NCI-H2196 treated with DMSO at 0.1 percent for 48 hours (cell line): ENCODE measurements around the gene HADHB.
"Not testable (repeated sequence)": the region's sequence is repeated elsewhere in the genome, so short reads cannot be mapped to it uniquely, and the experiment has no call there.

ENCODE experiments used
- DNase-seq: peaks from one replicate; lab custom pipeline; 2025; ENCODE audit not compliant: unreplicated experiment; lab: John Stamatoyannopoulos, UW

The HADHB gene

DNA sequence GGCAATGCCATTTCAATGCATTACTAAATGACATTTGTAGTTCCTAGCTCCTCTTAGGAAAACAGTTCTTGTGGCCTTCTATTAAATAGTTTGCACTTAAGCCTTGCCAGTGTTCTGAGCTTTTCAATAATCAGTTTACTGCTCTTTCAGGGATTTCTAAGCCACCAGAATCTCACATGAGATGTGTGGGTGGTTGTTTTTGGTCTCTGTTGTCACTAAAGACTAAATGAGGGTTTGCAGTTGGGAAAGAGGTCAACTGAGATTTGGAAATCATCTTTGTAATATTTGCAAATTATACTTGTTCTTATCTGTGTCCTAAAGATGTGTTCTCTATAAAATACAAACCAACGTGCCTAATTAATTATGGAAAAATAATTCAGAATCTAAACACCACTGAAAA, 45.3 kb downstream of the HADHB start:
- no peak for DNase-seq

DNA sequence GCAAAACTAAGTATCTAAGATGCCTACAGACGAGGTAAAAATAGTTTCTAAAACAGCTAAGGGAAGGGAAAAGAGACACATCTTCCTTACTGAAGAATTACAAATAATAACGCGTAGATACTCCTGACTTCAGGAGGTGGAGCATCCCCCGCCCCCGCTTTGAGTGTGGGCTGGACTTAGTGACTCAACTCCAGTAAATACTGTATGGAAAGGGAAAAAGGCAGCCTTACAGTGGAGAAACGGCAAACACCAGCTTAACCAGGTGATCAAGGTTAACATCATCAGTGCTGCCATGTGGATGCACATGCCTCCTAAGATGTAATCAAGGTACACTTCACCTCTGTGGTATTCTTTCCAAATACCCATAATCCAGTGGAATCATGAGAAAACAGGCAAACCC, 47.9 kb downstream of the HADHB start:
- DNase-seq = no peak

DNA sequence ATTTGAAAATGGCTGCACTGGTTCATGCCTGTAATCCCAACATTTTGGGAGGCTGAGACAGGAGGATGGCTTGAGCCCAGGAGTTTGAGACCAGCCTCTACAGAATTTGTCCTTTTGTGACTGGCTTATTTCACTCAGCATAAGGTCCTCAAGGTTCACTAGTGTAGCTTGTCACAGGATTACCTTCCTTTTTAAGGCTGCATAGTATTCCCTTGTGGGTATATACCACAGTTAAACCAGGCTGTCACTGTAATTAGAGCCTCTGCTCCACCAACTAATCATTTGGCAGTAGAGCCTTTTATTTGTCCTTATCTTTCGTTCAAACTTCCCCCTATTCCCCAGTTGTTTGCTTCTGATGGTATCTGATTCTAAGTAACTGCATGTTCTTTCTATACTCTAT, 50.8 kb downstream of the HADHB start:
- no peak for DNase-seq

DNA sequence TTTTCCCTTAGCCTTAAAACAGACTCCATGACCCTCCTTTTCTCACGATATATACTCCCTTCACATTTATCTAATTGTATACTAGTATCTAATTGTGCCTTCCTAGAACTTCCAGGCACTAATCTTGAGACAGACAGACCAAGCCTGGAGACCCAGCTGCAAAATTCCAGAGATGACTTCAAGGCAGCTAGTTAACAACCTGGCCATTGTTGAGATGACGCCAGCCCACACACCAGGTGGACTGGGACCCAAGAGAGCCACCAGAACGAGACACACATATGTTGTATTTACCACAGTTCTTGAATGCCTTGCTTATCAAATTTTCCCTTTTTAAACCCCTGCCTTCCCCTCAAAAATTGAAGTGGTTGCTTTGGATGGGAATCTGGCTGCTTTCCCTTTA, 52.3 kb downstream of the HADHB start:
- no peak for DNase-seq

DNA sequence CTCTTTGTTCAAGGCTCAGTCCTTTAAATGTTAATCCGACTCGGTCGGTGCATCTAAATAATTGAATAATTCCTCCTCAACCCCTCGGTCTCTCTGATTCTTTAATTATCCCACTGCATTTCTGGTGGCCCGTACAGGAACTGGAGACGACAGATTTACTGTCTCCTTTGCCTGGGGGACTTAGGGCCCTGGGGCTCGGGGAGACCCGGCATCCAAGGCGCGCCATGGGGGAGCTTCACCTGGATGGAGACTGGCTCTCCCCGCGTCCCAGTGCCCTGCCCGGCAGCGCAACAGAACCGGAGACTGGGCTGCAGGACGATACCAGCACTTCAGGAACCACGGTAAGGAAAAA, 53.5 kb downstream of the HADHB start:
- no peak for DNase-seq

DNA sequence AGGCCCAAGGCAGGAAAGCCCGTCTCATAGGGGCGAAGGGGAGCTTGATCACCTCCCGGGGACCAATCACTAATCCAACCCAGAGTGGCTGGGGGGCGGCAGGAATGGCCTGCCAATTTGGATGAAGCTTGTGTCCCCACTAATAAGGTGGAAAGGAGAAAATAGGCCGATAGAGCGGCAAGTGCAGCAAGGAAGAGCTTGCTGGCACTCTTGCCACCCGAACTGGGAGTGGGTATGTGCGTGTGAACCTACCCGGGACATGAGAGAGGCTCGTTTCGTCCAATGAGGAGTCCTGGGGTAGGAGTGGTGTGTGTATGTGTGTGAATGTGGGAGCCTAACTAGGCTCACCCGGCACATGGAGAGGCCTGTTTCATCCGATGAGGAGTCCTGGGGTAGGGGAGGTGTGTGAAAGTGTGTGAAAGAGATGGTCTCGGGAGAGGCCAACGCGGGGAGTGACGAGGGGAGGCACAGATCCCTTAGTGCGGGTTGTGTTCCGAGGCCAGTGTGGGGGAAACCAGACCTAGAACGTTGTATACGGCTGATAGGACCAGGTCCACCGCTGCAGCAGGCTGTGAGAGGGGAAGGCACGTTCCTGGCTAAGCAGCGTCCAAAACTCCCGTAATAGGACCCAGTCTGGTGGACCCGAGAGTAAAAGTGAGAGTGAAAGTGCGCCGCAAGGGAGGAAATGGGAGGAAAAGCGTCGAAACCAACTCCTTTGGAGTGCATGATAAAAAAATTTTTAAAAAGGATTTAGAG, 54.1 kb downstream of the HADHB start:
- DNase-seq = no peak

DNA sequence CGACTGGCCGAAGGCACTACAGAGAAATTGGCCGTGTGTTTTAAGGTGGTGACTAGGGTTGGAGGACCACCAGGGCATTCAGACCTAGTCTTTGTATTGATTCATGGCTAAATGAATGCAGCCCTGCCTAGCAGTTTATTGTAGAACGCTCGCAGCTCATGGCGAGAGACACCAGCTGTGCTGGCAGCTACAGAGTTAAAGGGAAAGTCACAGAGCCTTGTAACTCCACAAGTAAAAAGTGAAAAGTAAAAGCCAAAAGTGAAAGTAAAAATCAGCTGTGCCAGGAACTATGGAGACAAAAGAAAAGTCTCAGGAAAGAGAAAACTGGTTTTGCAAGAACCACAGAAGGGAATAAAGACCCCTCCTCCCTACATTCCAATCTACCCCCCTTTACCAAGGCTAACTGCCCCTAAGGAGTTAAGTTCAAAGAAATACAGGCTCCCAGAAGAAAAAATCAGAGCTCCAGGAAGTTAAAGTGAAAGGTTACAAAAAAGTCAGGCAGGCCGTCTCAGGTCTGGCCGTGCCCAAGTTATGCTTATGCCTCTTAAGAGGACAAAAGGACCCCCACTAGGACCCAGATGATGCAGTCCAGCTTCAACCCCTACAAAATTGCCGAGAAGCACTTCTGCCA, 54.8 kb downstream of the HADHB start:
- DNase-seq = no peak

DNA sequence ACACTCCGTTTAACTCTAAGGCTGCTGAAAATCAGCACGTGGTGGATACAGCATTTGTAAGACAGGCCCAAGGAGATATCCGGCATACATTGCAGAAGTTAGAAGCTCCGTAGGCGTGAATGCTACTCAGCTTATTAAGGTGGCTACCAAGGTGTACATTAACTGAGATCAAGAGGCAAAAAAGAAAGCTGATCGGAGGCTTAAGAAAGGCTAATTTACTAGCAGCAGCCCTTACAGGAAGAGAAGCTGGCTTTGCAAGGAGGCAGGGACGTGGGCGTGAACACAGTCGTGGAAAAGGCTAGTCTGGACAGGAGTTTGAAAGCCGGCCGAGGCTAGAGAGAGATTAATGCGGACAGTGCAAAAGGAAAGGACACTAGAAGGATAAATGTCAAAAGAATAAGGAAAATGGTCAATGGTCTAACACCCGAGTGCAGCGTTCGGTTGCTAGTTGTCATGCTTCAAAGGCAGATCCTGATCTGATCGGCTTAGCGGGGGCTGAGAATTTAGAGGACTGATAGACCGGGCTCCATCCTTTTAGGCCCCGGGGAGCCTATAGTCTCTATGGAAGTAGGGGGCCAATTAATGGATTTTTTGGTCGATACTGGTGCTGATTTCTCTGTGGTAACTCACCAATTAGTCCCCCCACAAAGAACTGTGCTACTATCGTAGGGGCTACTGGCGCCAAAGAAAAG, 55.6 kb downstream of the HADHB start:
- DNase-seq = no peak

DNA sequence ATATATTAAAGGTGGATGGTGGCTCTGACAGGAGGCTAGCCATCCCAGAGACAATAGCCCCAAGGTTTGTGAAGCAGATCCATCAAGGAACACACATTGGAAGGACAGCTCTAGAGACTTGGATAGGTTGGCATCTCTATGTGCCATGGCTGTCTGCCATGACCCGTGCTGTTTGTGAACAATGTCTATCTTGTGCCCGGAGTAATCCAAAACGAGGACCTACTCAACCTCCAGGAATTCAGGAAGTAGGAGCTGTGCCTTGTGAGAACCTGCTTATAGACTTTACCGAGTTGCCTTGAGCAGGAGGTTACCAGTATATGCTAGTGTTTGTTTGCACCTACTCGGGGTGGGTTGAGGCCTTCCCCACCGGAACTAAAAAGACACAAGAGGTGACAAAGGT, 58.1 kb downstream of the HADHB start:
- DNase-seq = no peak

DNA sequence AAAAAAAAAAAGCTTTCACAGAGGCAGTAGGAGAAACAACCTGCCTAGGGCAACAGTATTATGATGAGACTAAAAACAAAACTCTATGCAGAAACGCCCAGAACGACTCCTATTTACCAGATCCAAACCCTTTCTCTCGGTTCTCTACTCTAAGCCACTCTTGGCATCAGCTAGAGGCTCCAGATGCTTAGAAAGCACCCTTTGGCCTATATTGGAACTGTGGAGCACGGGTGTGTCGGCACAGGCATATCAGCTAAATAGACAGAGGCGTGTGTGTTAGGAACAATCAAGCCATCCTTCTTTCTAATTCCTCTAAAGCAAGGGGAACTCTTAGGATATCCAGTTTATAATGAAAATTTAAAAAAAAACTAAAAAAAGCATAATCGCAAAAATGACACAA, 60.4 kb downstream of the HADHB start:
- DNase-seq = not testable (repeated sequence)

DNA sequence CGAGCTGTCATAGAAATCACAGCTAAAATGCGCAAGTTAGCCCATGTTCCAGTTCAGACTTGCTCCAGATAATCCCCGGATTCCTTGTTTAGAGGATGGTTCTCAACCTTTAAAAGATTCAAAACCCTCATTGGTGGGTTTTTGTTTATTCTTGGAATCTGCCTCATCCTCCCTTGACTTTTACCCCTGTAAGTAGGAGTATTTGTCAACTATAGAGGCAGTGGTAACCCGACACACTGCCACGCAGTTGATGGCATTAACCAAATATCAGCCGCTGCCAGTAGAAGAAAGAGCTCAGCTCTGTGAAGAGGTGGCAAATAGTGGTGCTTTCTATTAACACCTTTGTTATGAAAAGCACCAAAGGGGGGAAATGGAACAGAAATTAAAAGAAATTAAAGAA, 60.8 kb downstream of the HADHB start:
- no peak for DNase-seq

DNA sequence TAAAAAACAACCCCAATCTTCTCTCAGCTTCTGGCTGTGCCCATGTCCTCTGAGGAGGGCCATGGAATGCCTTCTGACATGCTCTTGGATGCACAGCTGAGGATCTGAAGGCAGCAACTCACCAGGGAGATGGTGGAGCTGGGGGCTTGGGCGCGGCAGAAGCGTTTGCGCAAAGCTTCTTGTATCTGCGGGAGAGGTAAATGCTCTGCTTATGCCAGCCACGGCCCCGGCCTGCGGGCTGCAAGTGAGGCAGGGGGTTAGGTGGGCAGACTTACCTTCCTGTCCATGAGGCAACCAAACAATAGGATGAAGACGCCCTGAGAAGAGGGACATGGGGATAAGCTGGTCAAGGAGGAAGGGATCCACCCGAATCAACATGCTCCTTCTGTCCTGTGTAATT, 65.2 kb downstream of the HADHB start:
- DNase-seq = no peak

DNA sequence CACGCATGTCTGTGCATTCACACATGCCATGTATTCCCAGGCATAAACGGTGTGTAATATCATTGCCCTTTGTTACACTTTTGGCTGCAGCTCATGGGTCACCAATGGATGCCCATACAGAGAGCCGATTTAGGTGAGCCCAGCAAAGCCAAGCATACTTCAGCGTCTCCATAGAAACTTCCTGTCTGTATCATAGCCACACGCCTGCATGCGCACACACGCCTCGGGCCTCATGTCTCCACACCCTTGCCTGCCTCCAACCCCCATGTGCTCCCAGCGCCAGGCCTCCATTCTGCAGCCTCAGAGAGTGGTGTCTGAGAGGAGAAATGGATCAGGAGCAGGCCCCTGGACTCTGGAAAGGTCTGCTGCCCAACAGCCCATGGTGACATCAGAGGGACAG, 67.7 kb downstream of the HADHB start:
- DNase-seq = no peak

DNA sequence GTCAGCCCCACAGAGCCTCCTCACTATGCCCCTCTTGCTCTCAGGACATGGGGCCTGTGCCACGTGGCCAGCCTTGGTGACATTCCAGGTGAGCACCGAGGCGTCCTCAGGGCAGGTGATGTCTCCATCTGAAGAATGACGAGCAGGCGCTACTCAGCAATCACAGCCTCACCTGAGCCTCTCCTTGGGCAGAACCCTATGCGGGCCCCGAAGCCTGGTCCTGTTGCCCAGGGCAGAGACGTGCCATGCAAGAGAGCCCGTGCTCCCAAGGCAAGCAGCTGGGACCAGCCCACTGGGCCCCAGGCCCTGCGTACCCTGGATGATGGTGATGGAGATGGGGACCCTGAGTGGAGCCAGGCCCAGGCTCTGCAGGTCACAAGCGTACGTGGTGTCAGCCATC, 68.7 kb downstream of the HADHB start:
- no peak for DNase-seq

DNA sequence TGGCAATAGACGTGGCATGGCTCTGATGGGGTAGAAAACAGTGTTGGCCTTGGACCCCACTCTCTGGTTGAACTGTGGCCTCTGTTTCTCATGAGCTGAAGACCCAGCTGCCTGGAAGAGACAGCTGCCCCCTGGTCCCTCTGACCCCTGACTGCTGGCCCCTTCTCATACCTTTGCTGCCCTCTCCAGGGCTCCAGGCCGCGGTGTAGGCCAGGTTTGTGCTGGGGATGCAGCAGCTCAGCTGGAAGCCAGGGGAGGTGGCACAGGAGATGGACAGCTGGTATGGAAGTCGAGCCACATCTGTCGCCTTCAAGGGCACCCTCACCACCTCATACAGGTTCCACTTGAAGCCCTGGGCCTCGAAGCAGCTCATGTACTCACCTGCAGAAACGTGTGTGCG, 69.5 kb downstream of the HADHB start:
- DNase-seq = no peak

DNA sequence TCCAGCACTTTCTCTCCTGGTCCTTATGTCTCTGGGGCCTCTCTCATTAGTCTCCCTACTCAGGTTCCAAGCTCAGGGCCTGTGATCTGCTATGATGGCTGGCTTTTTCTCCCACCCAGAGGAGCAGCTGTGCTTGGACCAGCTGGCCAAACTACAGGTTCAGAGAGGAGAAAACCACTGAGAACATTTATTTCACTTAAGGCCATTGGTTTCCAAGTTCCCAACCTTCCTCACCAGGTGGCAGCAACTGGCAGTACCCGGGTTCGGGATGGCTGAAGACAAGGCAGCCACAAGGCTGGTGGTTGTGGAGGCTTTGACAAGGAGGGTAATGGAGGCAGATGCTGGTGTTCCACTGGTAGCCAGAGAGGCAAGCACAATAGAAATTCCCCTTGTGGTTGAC, 71.3 kb downstream of the HADHB start:
- no peak for DNase-seq

DNA sequence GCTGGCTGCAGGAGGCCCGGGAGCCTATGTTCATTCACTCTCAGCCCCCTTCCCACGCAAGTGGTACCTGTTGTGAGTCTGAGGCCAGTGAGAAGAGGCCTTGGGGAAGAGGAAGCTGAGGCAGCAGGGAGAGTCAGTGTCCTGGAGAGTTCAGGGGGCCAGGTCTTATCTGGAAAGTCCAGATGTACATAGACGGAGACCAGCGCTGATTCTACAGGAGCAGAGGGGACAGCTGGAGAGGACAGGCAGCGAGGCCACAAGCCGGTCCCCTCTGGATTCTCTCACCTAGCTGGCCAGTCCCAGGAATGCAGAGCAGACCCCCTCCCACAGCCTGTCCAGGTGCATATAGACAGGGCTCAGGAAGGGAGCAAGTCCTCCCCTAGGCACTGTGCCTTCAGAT, 72.1 kb downstream of the HADHB start:
- no peak for DNase-seq

DNA sequence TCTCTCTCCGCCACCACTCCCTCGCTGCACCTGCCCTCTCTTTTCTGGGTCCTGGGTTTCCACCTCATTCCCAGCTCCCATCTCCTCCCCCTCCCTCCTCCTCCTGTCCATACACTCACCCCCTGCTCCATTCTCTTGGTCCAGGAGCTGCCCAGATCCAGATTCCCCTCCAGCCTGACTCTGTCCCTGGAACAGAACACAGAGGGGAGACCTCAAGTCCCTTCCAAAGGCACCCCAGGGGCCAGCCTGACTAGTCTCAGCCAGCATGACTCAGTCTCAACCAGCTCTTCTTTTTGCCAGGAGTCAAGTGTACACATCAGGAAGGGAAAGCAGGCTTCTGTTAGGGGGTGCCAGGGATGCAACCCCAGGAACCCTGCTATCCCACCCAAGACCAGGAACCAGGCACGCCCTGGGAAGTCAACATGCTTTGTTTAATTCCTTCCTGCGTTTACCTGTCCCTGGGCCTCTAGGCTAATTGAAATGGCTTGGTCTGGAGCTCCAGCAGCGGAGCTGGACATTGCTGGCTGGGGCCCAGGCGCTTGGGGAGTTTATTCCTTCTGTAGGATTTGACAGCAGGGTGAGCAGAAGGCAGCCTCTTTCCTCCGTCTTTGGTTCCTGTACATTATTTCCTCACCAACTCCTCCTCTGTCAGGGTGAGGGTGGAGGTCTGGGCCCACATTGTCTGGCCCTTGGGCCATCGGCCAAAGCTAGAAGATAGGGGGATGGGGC, 72.8 kb downstream of the HADHB start:
- DNase-seq = no peak

DNA sequence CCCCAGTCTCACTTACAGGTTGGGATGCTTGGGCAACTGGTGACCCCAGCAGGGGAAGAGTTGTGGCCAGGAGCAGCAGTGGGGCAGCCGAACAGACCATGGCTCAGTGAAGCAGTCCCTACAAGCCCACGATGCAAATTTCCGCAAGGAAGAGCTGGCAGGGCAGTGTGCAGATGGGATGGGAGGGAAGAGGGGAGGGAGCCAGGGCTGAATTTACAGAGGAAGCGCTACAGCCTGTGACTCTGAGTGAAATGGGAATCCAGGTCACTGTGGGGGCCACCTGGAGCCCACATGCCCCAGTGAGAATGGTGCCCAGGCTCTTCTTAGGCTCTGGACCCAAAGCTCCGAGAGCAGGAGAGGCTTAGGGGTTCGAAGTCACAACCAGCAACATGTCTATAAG, 74.2 kb downstream of the HADHB start:
- DNase-seq = no peak

DNA sequence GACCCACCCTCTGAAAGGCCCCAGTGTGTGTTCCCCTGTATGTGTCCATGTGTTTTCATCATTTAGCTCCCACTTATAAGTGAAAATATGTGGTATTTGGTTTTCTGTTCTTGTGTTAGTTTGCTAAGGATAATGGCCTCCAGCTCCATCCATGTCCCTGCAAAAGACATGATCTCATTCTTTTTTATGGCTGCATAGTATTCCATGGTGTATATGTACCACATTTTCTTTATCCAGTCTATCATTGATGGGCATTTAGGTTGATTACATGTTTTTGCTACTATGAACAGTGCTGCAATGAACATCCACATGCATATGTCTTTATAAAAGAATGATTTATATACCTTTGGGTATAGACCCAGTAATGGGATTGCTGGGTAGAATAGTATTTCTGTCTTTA, 79.7 kb downstream of the HADHB start:
- DNase-seq = not testable (repeated sequence)

DNA sequence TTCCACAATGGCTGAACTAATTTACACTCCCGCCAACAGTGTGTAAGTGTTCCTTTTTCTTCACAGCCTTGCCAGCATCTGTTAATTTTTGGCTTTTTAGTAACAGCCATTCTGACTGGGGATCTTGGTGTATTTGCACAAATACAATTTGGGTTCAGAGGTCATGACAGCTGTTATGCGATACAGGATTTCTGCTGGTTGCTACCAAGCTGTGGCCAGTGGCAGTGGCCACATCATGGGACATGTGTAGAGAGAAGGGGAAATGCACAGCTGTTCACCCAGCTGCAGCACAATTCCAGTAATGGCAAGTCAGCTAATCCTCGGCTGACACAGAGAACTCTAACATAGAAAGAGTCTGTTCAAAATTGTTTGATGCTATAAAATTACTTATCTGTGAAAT, 80.2 kb downstream of the HADHB start:
- DNase-seq = no peak

DNA sequence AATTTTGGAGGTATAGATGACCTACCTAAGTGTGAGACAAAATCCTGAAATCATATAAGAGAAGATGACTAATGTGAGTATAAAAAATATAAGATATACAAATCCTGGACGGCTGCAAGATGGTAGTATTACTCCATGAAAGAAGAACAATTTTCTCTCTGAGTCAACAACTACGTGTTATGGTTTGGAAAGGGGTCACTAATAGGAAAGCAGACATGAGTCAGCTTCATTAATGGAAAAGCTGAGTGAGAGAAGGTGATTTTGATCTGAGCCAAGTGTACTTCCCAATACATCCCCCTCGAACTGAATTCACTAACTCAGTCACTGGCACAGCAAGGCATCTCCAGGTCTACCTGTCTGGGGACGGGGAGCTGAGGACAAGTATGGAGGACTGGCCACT, 81.1 kb downstream of the HADHB start:
- DNase-seq = no peak
